ENCODE results near the gene MTERF1.
A peak's percentile ranks its signal among the peaks of the same experiment; 100 is the strongest.
"Not testable (repeated sequence)": the region's sequence is repeated elsewhere in the genome, so short reads cannot be mapped to it uniquely, and the experiment has no call there.

The MTERF1 gene

GRCh38 chr7:91883676-91884362 lies 3.3 kb upstream of the MTERF1 start:
- DNase-seq (ENCODE audit: low spot score): no peak

GRCh38 chr7:91880016-91880412 lies 488 bp downstream of the MTERF1 start:
- DNase-seq (ENCODE audit: low spot score): no peak

GRCh38 chr7:91876391-91877133 lies 3.9 kb downstream of the MTERF1 start:
- no peak for DNase-seq (ENCODE audit: low spot score)

GRCh38 chr7:91875851-91876250 lies 4.7 kb downstream of the MTERF1 start:
- no peak for DNase-seq (ENCODE audit: low spot score)

- DNase-seq (ENCODE audit: low spot score): no peak
These were observed 7.6 kb downstream of the MTERF1 start for GRCh38 chr7:91872928-91873327.

GRCh38 chr7:91872069-91872468 lies 8.4 kb downstream of the MTERF1 start:
- DNase-seq (ENCODE audit: low spot score): no peak

- no peak for DNase-seq (ENCODE audit: low spot score)
These were observed 10.8 kb downstream of the MTERF1 start for GRCh38 chr7:91869661-91870060.

GRCh38 chr7:91866599-91867148 lies 13.8 kb downstream of the MTERF1 start:
- no peak for DNase-seq (ENCODE audit: low spot score)

GRCh38 chr7:91865511-91865910 lies 15.0 kb downstream of the MTERF1 start:
- DNase-seq (ENCODE audit: low spot score): no peak

- DNase-seq (ENCODE audit: low spot score): not testable (repeated sequence)
These were observed 15.9 kb downstream of the MTERF1 start for GRCh38 chr7:91864604-91865003.

GRCh38 chr7:91864070-91864469 lies 16.4 kb downstream of the MTERF1 start:
- no peak for DNase-seq (ENCODE audit: low spot score)

GRCh38 chr7:91852263-91852741 lies 28.2 kb downstream of the MTERF1 start:
- peak; percentile 10 for DNase-seq (ENCODE audit: low spot score)

- no peak for DNase-seq (ENCODE audit: low spot score)
These were observed 30.0 kb downstream of the MTERF1 start for GRCh38 chr7:91850455-91850854.

- no peak for DNase-seq (ENCODE audit: low spot score)
These were observed 32.5 kb downstream of the MTERF1 start for GRCh38 chr7:91847876-91848588.

GRCh38 chr7:91847231-91847630 lies 33.3 kb downstream of the MTERF1 start:
- no peak for DNase-seq (ENCODE audit: low spot score)

- DNase-seq (ENCODE audit: low spot score): no peak
These were observed 34.1 kb downstream of the MTERF1 start for GRCh38 chr7:91846436-91846835.

- DNase-seq (ENCODE audit: low spot score): no peak
These were observed 36.7 kb downstream of the MTERF1 start for GRCh38 chr7:91843831-91844230.

- DNase-seq (ENCODE audit: low spot score): no peak
These were observed 42.1 kb downstream of the MTERF1 start for GRCh38 chr7:91838439-91838838.

GRCh38 chr7:91837397-91838070 lies 43.0 kb downstream of the MTERF1 start:
- no peak for DNase-seq (ENCODE audit: low spot score)

GRCh38 chr7:91835826-91836368 lies 44.6 kb downstream of the MTERF1 start:
- no peak for DNase-seq (ENCODE audit: low spot score)

GRCh38 chr7:91835091-91835825 lies 45.2 kb downstream of the MTERF1 start:
- DNase-seq (ENCODE audit: low spot score): no peak

All from HuH-7.5 (cell line).